ENCODE results near the gene TRIML1.

The TRIML1 gene, protein sequence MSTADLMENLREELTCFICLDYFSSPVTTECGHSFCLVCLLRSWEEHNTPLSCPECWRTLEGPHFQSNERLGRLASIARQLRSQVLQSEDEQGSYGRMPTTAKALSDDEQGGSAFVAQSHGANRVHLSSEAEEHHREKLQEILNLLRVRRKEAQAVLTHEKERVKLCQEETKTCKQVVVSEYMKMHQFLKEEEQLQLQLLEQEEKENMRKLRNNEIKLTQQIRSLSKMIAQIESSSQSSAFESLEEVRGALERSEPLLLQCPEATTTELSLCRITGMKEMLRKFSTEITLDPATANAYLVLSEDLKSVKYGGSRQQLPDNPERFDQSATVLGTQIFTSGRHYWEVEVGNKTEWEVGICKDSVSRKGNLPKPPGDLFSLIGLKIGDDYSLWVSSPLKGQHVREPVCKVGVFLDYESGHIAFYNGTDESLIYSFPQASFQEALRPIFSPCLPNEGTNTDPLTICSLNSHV

GRCh38 chr4:188139141-188139540, at the start of gene TRIML1:
Gene TRIML1, plus strand, starts transcription at chr4:188139441. Its CDS starts 118 bp downstream, at chr4:188139559.
- no peak for DNase-seq

DNA sequence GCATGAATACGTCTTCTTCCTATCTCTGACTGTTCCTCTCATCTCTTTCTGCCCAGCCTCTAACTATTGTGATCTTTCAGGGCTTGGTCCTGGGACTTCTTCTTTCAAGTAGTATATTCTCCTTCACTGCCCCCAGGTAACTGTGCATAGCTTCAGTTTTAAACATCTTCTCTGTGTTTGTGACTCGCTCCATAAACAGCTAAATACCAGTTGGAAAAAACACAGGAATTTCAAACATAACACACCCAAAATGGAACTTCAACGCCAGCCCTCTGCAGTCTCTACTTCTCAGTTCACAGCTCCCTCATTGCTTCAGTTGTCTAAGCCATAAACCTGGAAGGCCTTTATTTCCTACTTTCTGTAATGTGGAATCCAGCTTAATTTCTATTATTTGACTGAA, 46.4 kb upstream of the TRIML1 start:
- no peak for DNase-seq

- DNase-seq, result no peak
Measured at GRCh38 chr4:188106454-188106853, 32.8 kb upstream of the TRIML1 start.

DNA sequence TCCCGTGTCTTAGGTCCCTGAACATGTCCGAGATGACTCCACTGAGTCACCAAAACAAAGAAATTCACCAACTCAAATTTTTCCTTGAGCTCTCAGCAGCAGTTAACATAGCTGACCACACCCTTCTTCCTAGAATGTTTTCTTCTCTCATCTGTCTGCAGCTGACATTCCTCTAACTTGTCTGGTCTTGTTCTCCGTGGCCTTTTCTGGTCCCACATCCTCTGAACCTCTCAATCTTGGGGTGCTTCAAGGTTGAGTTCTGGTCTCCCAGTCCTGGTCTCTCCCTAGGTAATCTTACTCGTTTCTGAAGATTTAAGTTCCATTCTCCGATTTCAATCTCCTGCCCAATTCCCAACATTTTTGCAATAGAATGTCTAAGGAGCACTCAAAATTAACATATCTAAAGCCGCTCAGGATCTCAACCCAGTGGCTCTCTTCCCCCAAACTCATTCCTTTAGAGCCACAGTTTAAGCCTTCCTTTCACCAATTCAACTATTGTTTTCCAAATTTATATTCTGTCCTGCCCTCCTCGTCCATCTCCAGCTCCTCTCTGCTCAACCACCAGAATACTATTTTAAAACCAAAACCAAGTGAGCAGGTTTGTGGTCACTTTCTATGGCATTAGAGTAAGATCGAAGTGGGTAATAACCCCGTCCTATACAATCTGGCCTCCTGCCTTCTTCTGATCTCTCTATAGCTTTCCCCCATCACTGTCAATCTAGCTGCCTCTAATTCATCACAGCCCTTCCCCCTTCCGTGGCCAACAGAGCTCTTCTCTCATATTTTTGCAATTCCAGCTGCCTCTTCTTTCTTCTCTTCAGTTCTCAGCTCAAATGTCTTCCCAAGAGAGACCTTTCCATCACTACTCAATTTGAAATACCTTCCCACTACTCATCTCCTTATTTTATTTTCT, 31.1 kb upstream of the TRIML1 start:
- DNase-seq, result no peak

DNA sequence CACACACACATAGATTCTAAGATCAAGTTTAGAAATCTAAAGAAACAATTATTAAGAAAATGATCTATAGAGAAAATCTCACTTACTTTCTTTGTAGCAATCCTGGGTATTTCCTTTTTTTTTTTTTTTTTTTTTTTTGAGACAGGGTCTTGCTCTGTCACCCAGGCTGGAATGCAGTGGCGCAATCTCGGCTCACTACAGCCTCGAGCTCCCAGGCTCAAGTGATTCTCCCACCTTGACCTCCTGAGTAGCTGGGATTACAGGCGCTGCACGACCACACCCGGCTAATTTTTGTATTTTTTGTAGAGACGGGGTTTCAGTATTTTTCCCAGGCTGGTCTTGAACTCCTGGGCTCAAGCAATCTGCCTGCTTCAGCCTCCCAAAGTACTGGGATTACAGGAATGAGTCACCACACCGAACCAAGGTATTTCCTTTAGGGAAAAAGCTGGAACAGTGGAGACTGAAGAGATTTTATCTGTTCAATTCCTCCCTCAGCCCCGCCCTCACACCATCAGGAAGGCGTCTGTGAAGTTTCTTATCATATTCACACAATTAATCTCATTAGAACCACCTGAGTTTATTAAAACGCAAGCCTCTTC, 30.0 kb upstream of the TRIML1 start, which contains the start of gene TRIML2:
TRIML2 (minus strand) TSS at position 447 of the 599 bp plus-strand sequence. CDS start 4,235 bp downstream, outside the sequence.
- no peak for DNase-seq

DNA sequence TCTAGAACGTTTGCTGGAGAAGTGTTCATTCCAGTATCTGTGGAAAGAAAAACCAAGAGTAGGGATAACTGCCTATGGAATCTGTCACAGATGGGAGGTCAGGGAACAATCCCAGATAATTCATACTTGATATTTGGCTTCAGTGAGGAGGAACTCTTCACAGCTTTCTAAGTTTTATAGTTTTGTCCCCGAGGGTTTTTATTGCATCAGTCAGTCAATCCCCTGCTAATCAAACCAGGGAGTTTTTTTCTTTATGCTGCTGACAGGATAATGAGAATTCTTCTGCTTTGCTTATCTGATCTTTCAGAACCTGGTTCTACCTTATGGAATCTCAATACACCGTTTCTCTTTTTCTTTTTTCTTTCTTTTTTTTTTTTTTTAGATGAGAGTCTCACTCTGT, 29.2 kb upstream of the TRIML1 start:
- no peak for DNase-seq

GRCh38 chr4:188110741-188111471, 28.3 kb upstream of the TRIML1 start:
- DNase-seq, result no peak

DNA sequence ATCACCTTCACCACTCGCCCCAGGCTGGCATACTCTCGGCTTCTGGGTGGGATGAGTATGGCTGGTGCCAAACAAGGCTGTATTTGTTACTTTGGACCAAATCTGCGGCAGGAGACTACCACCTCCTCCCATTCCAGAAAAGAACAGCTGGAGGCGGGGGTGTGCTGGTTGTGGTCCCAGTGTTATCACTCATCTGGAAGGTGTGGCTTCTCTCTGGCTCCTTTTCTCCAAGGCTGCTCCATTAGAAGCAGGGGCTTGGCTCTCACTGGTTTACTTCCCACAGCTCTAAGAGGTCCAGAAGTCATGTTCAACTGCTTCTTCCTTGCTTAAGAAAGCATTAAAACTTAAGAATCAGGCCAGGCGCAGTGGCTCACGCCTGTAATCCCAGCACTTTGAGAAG, 27.3 kb upstream of the TRIML1 start:
- no peak for DNase-seq

- DNase-seq, result no peak
Measured at GRCh38 chr4:188113156-188113555, 26.1 kb upstream of the TRIML1 start.

- no peak for DNase-seq
Measured at GRCh38 chr4:188117631-188118324, 21.5 kb upstream of the TRIML1 start.

DNA sequence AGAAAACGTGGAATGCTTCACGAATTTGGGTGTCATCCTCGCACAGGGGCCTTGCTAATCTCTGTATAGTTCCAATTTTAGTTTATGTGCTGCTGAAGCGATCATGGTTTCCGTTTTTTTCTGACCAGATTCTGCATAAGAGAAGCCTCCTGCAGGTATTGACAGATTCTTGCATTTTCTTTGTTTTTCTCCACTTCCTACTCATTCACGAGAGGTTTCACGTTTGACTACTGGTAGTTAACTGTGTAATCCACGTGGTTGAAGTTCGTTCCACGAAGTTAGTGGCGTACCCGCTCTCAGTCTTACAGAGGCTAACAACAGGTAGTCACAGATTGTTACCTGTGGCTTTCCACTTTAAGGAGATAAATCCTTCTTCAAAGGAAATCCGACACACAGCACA, 17.7 kb upstream of the TRIML1 start:
- DNase-seq, result no peak

DNA sequence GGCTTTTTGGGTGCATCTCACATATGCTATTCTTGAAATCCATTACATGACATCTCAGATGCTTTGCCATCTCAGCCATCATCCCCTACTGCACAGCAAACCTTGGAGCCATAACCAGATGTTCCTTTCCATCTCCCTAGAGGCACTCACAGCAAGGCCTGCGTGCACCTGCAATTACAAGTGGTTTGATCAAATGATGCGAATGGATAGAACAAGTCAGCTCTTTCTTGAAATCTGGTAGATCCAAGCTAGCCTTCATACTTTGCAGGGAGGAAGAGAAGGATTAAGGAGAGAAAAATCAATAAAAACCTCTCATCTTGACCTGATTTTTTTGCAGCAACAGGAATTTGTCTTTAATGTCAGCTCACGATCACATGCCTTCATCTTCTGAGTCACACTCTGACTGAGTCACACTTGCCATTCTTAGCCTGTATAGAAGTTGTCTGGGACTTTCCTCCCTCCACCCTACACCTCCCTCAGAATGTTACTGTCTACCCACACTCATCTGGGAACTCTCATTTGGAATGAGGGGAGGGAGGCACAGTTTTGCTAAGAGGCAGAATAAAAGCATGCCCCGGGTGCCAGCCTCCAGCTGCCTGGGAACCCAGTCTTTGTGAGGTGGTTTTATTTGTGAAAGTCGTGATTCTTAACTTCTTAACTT, 11.9 kb upstream of the TRIML1 start:
- no peak for DNase-seq

DNA sequence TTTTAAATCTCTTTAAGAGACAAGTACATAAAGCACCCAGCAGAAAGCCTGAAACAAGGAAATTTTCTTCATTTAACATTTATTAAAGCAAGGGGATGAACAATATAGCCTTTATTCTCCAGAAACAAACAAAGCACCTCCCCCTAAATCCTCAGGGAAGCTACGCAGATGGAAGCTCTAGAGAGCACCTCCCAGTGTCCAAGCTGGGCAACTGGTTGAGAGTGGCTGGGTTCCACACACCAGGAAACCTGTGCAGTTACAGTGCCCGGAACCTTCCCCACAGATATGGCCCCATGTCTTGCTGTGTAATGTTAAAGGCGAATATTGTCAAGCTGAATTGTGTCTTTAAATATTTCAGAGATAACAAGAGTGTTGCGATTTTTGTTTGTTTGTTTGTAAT, 8.9 kb upstream of the TRIML1 start:
- DNase-seq, result no peak

GRCh38 chr4:188132232-188132631, 7.0 kb upstream of the TRIML1 start:
- DNase-seq, result no peak

GRCh38 chr4:188138227-188138626, 1.0 kb upstream of the TRIML1 start:
- DNase-seq, result no peak

DNA sequence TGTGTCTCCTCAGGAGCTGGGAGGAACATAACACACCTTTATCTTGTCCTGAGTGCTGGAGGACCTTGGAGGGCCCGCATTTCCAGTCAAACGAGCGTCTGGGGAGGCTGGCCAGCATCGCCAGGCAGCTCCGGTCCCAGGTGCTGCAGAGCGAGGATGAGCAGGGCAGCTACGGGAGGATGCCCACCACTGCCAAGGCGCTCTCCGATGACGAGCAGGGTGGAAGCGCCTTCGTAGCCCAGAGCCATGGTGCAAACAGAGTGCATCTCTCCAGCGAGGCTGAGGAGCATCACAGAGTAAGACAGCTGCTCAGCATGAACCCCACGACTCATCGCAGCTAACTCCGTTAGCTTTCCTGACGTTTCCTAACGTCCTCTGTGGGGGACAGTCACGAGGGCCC, 430 bp downstream of the TRIML1 start:
- no peak for DNase-seq

DNA sequence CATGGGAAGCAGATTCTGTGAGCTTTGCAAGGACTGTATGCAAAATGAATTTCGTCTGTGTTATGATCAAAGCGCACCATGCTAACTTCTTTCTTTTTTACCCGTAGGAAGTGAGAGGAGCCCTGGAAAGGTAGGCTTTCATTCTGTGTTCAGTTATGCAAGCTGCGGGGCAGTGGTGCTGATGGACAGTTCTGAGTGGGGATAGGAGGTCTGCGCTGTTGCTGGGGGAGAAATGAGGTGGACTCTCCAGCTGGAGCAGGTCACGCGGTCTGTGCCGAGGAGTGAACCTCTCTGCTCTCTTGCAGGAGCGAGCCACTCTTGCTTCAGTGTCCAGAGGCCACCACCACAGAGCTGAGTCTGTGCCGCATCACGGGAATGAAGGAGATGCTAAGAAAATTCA, 4.5 kb downstream of the TRIML1 start:
- no peak for DNase-seq

DNA sequence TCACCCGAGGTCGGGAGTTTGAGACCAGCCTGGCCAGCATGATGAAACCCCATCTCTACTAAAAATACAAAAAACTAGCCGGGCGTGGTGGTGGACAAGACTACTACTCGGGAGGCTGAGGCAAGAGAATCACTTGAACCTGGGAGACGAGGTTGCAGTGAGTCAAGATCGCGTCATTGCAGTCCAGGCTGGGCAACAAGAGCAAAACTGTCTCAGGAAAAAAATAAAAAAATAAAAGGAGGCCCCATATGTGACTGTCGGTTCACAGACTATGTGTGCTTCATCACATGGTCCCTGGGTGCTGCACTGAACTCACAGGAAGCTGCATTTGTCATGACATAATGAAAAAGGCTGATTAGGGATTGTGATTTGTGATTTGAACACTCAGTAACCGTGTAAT, 6.4 kb downstream of the TRIML1 start:
- DNase-seq, result no peak

- no peak for DNase-seq
Measured at GRCh38 chr4:188146618-188147017, 7.4 kb downstream of the TRIML1 start.

GRCh38 chr4:188147176-188147575, 7.9 kb downstream of the TRIML1 start:
- no peak for DNase-seq

GRCh38 chr4:188147776-188148175, 8.5 kb downstream of the TRIML1 start:
- DNase-seq, result no peak
